ENCODE data around the gene HPGDS.

DNA sequence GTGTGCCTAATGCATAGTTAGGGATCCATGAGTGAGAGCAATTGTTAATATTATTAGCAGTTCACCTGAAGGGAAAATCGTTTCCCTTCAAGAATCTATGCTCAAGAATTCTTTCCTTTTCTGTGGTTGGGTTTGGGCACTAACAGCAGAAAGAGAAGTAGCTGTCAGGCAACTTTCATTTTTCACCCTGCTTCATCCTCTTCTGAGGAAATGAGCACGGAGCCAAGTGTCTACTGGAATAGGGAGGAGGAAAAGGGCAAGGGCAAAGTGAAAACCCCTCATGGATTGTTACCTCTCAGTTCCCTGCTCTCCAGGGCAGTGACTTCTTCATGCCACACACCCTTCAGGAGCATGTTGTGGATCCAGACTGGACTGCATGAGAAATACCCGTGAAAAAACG, 2.6 kb upstream of the HPGDS start:
- TF ChIP-seq, protein P1, sequence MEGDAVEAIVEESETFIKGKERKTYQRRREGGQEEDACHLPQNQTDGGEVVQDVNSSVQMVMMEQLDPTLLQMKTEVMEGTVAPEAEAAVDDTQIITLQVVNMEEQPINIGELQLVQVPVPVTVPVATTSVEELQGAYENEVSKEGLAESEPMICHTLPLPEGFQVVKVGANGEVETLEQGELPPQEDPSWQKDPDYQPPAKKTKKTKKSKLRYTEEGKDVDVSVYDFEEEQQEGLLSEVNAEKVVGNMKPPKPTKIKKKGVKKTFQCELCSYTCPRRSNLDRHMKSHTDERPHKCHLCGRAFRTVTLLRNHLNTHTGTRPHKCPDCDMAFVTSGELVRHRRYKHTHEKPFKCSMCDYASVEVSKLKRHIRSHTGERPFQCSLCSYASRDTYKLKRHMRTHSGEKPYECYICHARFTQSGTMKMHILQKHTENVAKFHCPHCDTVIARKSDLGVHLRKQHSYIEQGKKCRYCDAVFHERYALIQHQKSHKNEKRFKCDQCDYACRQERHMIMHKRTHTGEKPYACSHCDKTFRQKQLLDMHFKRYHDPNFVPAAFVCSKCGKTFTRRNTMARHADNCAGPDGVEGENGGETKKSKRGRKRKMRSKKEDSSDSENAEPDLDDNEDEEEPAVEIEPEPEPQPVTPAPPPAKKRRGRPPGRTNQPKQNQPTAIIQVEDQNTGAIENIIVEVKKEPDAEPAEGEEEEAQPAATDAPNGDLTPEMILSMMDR (IDR thresholded peaks at IDR 0.05) = no peak
- TF ChIP-seq POLR2A (IDR thresholded peaks at IDR 0.05) (no peak), POLR2AphosphoS5 (IDR thresholded peaks at IDR 0.05) (no peak), EP300 (IDR thresholded peaks at IDR 0.05) (no peak)
